HT-29 (cell line): Measurements from ENCODE around the gene TAF4. TPM values are rescaled to one million over a fixed set of nuclear protein-coding genes. Genes with fewer than 3 reads are reported as not detected.
"Not testable (repeated sequence)": the region's sequence is repeated elsewhere in the genome, so short reads cannot be mapped to it uniquely, and the experiment has no call there.

ENCODE experiments used
- DNase-seq: peaks from one replicate; pipeline ENCODE4 v3.0.0-alpha.2; 2015; ENCODE audit warnings: low spot score
- total RNA-seq: library from RNA; depleted of rRNA; stranded (reverse); fragments of >200 nt; shearing (Covaris generic); gene quantifications from 2 replicates; pipeline ENCODE4 v1.2.3, GENCODE V29; 2014

TAF4 gene
- total RNA-seq, 1 experiment from 2014 or later: 14.1 TPM

- DNase-seq: no peak
Observed at GRCh38 chr20:61979701-61980635, 85.7 kb downstream of the TAF4 start.

DNA sequence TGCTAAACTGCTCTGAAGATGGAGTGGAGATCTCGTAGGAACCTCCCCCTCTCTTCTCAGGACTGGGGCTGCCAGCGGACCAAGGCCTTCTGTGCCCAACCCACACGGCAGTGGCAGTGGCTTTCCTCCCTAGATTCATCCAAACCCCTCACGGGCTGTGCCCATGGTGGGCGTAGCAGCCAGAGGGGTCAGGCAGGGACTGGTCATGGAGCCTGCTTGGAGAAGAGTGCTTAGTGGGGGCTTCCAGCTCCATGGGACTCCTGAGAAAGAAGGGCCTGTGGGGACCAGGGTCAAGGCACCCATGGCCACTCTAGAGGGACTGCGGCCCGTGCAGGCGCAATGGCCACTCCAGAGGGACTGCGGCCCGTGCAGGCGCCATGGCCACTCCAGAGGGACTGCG is 86.6 kb downstream of the TAF4 start:
- DNase-seq: no peak

- no peak for DNase-seq
Observed at GRCh38 chr20:61978491-61978890, 87.2 kb downstream of the TAF4 start.

GRCh38 chr20:61977419-61977786 is 88.3 kb downstream of the TAF4 start:
- no peak for DNase-seq

- no peak for DNase-seq
Observed at GRCh38 chr20:61976644-61977418, 88.8 kb downstream of the TAF4 start.

DNA sequence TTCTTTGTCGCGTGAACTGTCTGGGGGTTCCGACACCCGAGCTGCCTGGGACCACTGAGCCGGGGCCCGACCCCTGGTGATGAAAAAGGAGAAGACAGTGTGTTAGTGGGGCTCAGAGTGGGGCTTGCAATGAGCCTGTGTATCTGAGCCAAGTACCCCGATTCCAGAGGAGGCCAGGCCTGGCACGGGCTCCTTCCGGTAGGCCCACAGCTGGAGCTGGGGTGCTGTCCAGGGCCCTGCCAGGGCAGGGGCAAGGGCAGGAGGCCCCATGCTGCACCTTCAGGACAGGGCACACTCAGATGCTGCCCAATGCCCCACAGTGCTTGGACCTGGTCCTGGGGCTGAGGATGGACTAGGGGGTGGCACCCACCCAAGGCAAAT is 89.4 kb downstream of the TAF4 start:
- no peak for DNase-seq

GRCh38 chr20:61975407-61976129 is 90.1 kb downstream of the TAF4 start:
- DNase-seq: no peak

- no peak for DNase-seq
Observed at GRCh38 chr20:61974357-61974665, 91.4 kb downstream of the TAF4 start.

DNA sequence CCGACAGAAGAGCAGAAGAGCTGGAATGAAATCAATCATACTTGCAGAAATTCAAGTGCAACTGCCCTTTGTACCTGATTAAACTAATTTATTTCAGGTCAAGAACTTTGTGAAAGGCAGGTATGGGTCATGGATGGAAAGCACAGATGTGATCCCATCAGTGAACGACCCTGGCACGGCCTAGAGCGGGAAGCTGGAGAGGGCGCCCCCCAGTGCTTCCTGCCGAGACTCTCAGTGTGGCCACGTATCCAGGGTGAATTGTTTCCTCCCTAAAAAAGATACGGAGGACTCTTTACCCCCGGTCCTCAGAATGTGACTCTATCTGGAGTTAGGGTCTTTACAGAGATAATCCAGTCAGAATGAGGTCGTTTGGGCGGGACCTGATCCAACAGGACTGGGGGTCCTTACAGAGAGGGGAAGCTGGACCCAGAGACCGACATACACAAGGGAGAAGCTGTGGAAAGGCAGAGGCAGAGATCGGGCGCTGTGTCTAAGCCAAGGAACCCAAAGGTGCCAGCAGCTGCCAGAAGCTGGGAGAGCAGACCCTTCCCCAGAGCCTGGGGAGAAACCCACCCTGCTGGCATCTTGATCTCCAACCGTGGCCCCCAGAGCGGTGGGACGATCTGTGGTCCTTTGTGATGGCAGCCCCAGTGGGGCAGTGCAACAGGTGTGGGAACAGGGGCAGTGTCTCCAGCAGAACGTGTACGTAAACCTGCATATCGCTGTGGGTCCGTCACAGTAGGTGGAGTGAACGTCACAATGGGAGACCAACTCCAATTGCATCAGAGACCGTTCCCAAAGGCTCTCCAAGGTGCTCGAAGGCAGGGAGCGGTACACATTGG is 91.9 kb downstream of the TAF4 start:
- no peak for DNase-seq

DNA sequence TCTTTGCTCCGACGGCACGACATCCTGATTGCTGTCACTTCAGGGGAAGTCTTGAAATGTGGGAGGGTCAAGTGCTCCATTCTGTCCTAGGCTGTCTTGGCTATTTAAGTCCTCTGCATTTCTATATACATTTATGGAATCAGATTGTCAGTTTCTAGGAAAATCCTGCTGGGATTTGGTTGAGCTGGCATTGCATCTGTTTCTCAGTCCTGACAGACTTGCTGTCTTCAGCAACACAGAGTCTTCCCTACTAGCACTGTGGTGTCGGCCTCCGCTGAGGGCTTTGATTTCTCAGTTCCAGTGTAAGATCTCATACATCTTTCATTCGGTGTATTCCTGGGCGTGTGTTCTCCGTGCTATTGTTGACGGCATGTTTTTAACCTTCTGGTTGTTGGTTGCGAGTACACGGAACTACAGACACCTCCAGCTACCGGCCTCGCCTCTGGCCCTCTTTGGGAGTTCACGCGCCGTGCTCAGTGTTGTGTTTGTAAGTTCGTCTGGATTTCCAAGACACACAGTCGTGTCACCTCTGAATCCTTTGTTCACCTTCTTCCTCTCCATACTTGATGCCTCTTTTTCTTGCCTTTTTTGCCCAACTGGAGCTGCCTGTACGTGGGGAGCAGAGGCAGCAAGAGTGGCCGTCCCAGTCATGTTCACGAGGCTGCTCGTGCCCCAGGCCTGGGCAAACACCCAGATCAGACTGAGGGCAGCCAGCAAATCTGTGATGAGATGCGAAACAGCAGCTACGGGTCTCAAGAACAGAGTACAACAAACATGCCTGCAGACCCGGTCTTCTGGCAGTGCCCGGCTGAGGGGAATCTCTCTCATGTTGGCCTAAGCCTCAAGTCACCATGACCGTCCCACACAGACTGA is 92.8 kb downstream of the TAF4 start:
- no peak for DNase-seq

GRCh38 chr20:61971595-61971994 is 94.1 kb downstream of the TAF4 start:
- DNase-seq: not testable (repeated sequence)

GRCh38 chr20:61970357-61970756 is 95.3 kb downstream of the TAF4 start:
- DNase-seq: no peak

- no peak for DNase-seq
Observed at GRCh38 chr20:61969806-61970205, 95.9 kb downstream of the TAF4 start.

DNA sequence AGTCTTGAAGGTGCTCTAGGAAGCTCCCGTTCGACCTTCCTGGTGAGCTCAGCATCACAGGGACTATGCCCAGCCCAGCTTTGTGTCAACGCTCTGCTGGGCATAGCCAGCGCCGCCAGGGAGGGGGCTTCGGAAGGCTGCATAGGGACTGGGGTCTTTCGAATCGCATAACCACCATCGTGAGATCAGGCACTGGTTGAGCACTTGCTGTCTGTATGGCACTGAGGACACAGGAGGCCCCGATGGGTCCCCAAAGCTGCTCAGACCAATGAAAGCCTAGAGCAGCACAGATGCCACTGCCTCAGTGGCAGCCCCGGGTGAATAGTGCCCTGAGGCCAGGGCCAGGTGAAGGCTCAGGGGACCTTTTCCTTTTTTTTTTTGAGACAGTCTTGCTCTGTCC is 96.7 kb downstream of the TAF4 start:
- no peak for DNase-seq

- no peak for DNase-seq
Observed at GRCh38 chr20:61968036-61968810, 97.5 kb downstream of the TAF4 start.

- no peak for DNase-seq
Observed at GRCh38 chr20:61967300-61967699, 98.4 kb downstream of the TAF4 start.

DNA sequence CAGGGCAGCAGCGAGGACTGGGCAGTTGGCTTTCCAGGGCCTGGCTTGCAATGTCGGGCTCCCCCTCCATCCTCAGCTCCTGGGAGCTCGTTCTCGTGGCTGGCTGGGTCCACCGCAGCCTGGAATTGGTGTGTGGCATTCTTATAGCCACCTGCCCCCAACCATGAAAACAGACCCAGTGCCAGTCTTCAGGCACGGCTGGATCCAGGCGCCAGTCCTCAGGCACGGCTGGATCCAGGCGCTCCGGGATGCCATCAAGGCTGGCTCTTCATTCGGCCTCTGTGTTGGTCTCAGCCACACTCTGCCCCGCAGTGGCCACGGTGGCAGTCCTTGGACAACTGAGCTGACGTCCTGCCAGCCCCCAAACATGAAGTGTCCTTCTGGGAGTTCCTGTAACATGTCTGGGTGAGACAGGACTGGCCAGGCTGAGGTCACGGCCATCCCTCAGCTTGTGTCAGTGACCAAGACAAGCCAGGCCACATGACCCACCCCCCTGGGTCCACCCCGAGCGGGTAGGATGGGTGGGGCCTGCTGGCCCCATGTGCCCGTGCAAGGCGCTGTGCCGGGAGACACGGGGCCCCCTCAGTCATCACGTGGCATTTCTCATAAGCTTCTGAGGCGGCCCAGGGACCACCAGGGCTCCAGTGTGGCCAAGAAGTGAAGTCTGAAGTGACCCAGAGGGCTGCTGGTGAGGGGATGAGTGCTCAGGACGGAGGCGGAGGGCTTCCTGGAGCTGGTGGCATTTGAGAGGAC is 99.0 kb downstream of the TAF4 start:
- DNase-seq: no peak

GRCh38 chr20:61965606-61966491 is 99.8 kb downstream of the TAF4 start:
- no peak for DNase-seq
